ENCODE data around the gene TBC1D4. TPM values are rescaled to one million over a fixed set of nuclear protein-coding genes. Genes with fewer than 3 reads are reported as not detected.
A peak's percentile ranks its signal among the peaks of the same experiment; 100 is the strongest.
"Not testable (repeated sequence)": the region's sequence is repeated elsewhere in the genome, so short reads cannot be mapped to it uniquely, and the experiment has no call there.

Gene TBC1D4
- total RNA-seq, 4 donors from 2014 or later, result 14.2 to 32.0 (median 20.6) TPM

- WGBS, result 82% methylated on average over 3 of the region's 3 CpGs
- DNase-seq (ENCODE audit: extremely low spot score), result peak; percentile 10
- intact Hi-C loops (cut with DNase I), result no loop called here
Observed at GRCh38 chr13:75256922-75257321, 225.0 kb downstream of the TBC1D4 start.

GRCh38 chr13:75255653-75256052, 226.3 kb downstream of the TBC1D4 start:
- peak; percentile 0 for DNase-seq (ENCODE audit: extremely low spot score)
- no peak overlapping the region for H3K4me3 ChIP-seq
- WGBS, result 44% methylated on average over 1 of the region's 1 CpG
- H3K4me1 ChIP-seq, result no peaks in the 10 kb centered on the region
- no peaks in the 10 kb centered on the region for H3K9me3 ChIP-seq
- H3K27me3 ChIP-seq, result no peaks in the 10 kb centered on the region
- no peaks in the 10 kb centered on the region for H3K36me3 ChIP-seq
- intact Hi-C loops (cut with DNase I), result no loop called here
- H3K27ac ChIP-seq (replicated peaks in 1 of 4), result no peak overlapping the region
- TF ChIP-seq POLR2AphosphoS5 (IDR thresholded peaks at IDR 0.05), result no peak
- TF ChIP-seq POLR2A (IDR thresholded peaks at IDR 0.05; ENCODE audit: low read depth), result no peak
- TF ChIP-seq EP300 (IDR thresholded peaks at IDR 0.05), result no peak
- no peak for TF ChIP-seq CTCF (IDR thresholded peaks at IDR 0.05)

More at GRCh38 chr13:75256922-75257321, 225.0 kb downstream of the TBC1D4 start:
- no peak overlapping the region for H3K27ac ChIP-seq (replicated peaks in 1 of 4)
- H3K4me3 ChIP-seq, result no peak overlapping the region
- TF ChIP-seq EP300 (IDR thresholded peaks at IDR 0.05) (no peak), CTCF (IDR thresholded peaks at IDR 0.05) (no peak), POLR2AphosphoS5 (IDR thresholded peaks at IDR 0.05) (no peak), POLR2A (IDR thresholded peaks at IDR 0.05; ENCODE audit: low read depth) (no peak)
- no peaks in the 10 kb centered on the region for H3K9me3 ChIP-seq
- H3K4me1 ChIP-seq, result no peaks in the 10 kb centered on the region
- no peaks in the 10 kb centered on the region for H3K36me3 ChIP-seq
- H3K27me3 ChIP-seq, result no peaks in the 10 kb centered on the region

GRCh38 chr13:75255147-75255546, 226.8 kb downstream of the TBC1D4 start:
- DNase-seq (ENCODE audit: extremely low spot score), result no peak
- H3K9me3 ChIP-seq, result no peaks in the 10 kb centered on the region
- intact Hi-C loops (cut with DNase I), result no loop called here
- 91% methylated on average over 6 of the region's 6 CpGs for WGBS
- H3K27me3 ChIP-seq, result no peaks in the 10 kb centered on the region
- no peaks in the 10 kb centered on the region for H3K36me3 ChIP-seq
- no peak overlapping the region for H3K4me3 ChIP-seq
- H3K27ac ChIP-seq (replicated peaks in 1 of 4), result no peak overlapping the region
- H3K4me1 ChIP-seq, result no peaks in the 10 kb centered on the region
- TF ChIP-seq EP300 (IDR thresholded peaks at IDR 0.05) (no peak), POLR2A (IDR thresholded peaks at IDR 0.05; ENCODE audit: low read depth) (no peak), POLR2AphosphoS5 (IDR thresholded peaks at IDR 0.05) (no peak), CTCF (IDR thresholded peaks at IDR 0.05) (no peak)

- 82% methylated on average over 4 of the region's 4 CpGs for WGBS
- Histone ChIP-seq H3K36me3 (no peaks in the 10 kb centered on the region), H3K4me1 (no peaks in the 10 kb centered on the region), H3K27ac (replicated peaks in 1 of 4) (no peak overlapping the region), H3K4me3 (no peak overlapping the region), H3K27me3 (no peaks in the 10 kb centered on the region), H3K9me3 (no peaks in the 10 kb centered on the region)
- no peak for TF ChIP-seq CTCF (IDR thresholded peaks at IDR 0.05)
- no peak for TF ChIP-seq POLR2A (IDR thresholded peaks at IDR 0.05; ENCODE audit: low read depth)
- TF ChIP-seq EP300 (IDR thresholded peaks at IDR 0.05), result no peak
- TF ChIP-seq POLR2AphosphoS5 (IDR thresholded peaks at IDR 0.05), result no peak
- DNase-seq (ENCODE audit: extremely low spot score), result no peak
- intact Hi-C loops (cut with DNase I), result no loop called here
Observed at GRCh38 chr13:75251188-75251587, 230.8 kb downstream of the TBC1D4 start.

- H3K36me3 ChIP-seq, result no peaks in the 10 kb centered on the region
- no peaks in the 10 kb centered on the region for H3K4me1 ChIP-seq
- TF ChIP-seq EP300 (IDR thresholded peaks at IDR 0.05) (no peak), POLR2AphosphoS5 (IDR thresholded peaks at IDR 0.05) (no peak), POLR2A (IDR thresholded peaks at IDR 0.05; ENCODE audit: low read depth) (no peak), CTCF (IDR thresholded peaks at IDR 0.05) (no peak)
- intact Hi-C loops (cut with DNase I), result no loop called here
- H3K27ac ChIP-seq (replicated peaks in 1 of 4), result no peak overlapping the region
- peak; percentile 14 for DNase-seq (ENCODE audit: extremely low spot score)
- no peaks in the 10 kb centered on the region for H3K27me3 ChIP-seq
- H3K4me3 ChIP-seq, result no peak overlapping the region
- H3K9me3 ChIP-seq, result no peaks in the 10 kb centered on the region
- WGBS, result 45% methylated on average over 7 of the region's 7 CpGs
Observed at GRCh38 chr13:75250526-75251178, 231.3 kb downstream of the TBC1D4 start.

- H3K27me3 ChIP-seq; DNase-seq (ENCODE audit: extremely low spot score); H3K4me3 ChIP-seq; H3K4me1 ChIP-seq; H3K27ac ChIP-seq (replicated peaks in 1 of 4); H3K9me3 ChIP-seq; intact Hi-C loops (cut with DNase I); H3K36me3 ChIP-seq: not testable (repeated sequence)
- WGBS, result 95% methylated on average over 5 of the region's 5 CpGs
Observed at GRCh38 chr13:75245578-75245977, 236.4 kb downstream of the TBC1D4 start.

GRCh38 chr13:75240240-75240639, 241.7 kb downstream of the TBC1D4 start:
- H3K27ac ChIP-seq (replicated peaks in 1 of 4); DNase-seq (ENCODE audit: extremely low spot score); H3K4me1 ChIP-seq; H3K9me3 ChIP-seq; H3K36me3 ChIP-seq; intact Hi-C loops (cut with DNase I); H3K27me3 ChIP-seq; H3K4me3 ChIP-seq: not testable (repeated sequence)
- WGBS, result 86% methylated on average over 20 of the region's 22 CpGs

All from esophagus muscularis mucosa (tissue), 4 donors.